H1 (cell line): ENCODE results near the gene CCDC148. TPM values are rescaled to one million over a fixed set of nuclear protein-coding genes. Genes with fewer than 3 reads are reported as not detected.

Experiments
- CHD7 ChIP-seq: fragments of 300-600 bp; sonication (generic); IDR thresholded peaks from 2 replicates; pipeline ENCODE4 v1.7.1; 2012; ENCODE audit warnings: low read length, moderate library complexity, mild to moderate bottlenecking, inconsistent platforms; ENCODE audit not compliant: insufficient replicate concordance
- GABPA ChIP-seq: IDR thresholded peaks from 2 replicates; pipeline ENCODE4 v1.6.1; 2011; ENCODE audit warnings: mild to moderate bottlenecking, low read length, moderate library complexity, borderline replicate concordance; ENCODE audit not compliant: insufficient read depth
- NRF1 ChIP-seq: IDR thresholded peaks from 2 replicates; pipeline ENCODE4 v1.6.1; 2011; ENCODE audit warnings: mild to moderate bottlenecking, low read depth, low read length, improper control_type of control experiment
- polyA plus RNA-seq, 7 experiments: library from polyadenylated mRNA; depleted of rRNA in 3 of 7; stranded (reverse) in 5 of 7; unstranded in 2 of 7; fragments of >200 nt in 5 of 7; fragments of 200-250 nt in 2 of 7; gene quantifications; 1 replicate in 5 of 7; 2 replicates in 1 of 7; 4 replicates in 1 of 7; pipeline versions ENCODE4 v1.2.1 to v1.2.3, GENCODE V29; 2011 to 2013; ENCODE audit warnings: missing spikeins in 2 of 7, mixed read lengths in 2 of 7
- total RNA-seq: library from RNA; stranded (reverse); fragmentation: NEBNext Ultra II Directional; extraction: Animal tissue kit (Norgen Biotek cat#: 25700); gene quantifications from 2 replicates; pipeline ENCODE4 v1.2.1, GENCODE V29; 2021

CCDC148 gene
- total and polyA plus RNA-seq, 2 of the 8 experiments (the other 6 are each of a cell fraction or from before 2014, with no cell fraction given): 0.45 to 1.3 TPM

GRCh38 chr2:158124896-158125295 is 331.7 kb downstream of the CCDC148 start (continued):
- TF ChIP-seq CHD7 (no peak), NRF1 (no peak), GABPA (no peak)
- TF ChIP-seq, all 59 proteins: peak for 0
